Ovary (tissue), 3 donors: Measurements from ENCODE around the gene PPFIA4.

Experiments used
- EP300 ChIP-seq: sonication (generic); formaldehyde crosslinking; IDR thresholded peaks from one replicate; pipeline ENCODE4 v1.6.1; 2017; ENCODE audit warnings: antibody characterized with exemption
- POLR2A ChIP-seq: fragments of 450-650 bp; IDR thresholded peaks from one replicate; pipeline ENCODE4 v1.6.1; 2017; ENCODE audit warnings: antibody characterized with exemption, mild to moderate bottlenecking, moderate library complexity
- TF ChIP-seq, protein P1 (sequence below), 3 donors: fragments of 450-650 bp in 2 of 3; fragments of 200-600 bp in 1 of 3; IDR thresholded peaks; one replicate each; pipeline versions ENCODE4 v1.5.1 to v1.8.0; 2016 to 2022; ENCODE audit warnings: antibody characterized with exemption in 3 of 3, mild to moderate bottlenecking in 1 of 3
- donor health status: DM: no; HTN: no; CAD: no.

DNA sequence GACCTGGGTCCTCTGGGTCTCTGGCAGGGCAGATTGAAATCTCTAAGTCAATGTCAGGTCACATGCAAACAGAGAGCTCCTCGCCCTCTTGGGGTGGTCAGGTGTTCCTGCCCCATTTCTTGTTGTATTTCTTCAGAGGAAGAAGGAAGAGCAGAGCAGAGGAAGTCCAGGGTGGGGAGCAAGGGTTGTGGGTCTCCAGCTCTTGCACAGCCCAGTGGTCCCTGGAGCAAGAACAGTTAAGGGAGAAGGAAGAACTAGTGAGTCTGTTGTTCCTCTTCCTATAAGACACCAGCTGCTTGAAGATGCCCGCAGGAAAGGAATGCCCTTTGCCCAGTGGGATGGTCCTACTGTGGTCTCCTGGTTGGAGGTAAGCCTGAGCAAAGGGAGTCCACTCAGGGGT, 33.2 kb downstream of the PPFIA4 start:
- TF ChIP-seq, protein P1, sequence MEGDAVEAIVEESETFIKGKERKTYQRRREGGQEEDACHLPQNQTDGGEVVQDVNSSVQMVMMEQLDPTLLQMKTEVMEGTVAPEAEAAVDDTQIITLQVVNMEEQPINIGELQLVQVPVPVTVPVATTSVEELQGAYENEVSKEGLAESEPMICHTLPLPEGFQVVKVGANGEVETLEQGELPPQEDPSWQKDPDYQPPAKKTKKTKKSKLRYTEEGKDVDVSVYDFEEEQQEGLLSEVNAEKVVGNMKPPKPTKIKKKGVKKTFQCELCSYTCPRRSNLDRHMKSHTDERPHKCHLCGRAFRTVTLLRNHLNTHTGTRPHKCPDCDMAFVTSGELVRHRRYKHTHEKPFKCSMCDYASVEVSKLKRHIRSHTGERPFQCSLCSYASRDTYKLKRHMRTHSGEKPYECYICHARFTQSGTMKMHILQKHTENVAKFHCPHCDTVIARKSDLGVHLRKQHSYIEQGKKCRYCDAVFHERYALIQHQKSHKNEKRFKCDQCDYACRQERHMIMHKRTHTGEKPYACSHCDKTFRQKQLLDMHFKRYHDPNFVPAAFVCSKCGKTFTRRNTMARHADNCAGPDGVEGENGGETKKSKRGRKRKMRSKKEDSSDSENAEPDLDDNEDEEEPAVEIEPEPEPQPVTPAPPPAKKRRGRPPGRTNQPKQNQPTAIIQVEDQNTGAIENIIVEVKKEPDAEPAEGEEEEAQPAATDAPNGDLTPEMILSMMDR (IDR thresholded peaks at IDR 0.05) = no peak
- TF ChIP-seq EP300 (no peak), POLR2A (no peak)
